HFF-Myc (cell line): ENCODE results near the gene TMED9.

Source experiments
- DNase-seq: peaks from one replicate; pipeline ENCODE4 v3.0.0-alpha.2; 2011; ENCODE audit warnings: low read depth; ENCODE audit errors: extremely low read depth
- H3K4me3 ChIP-seq: replicated peaks from 2 replicates; pipeline ENCODE4 v1.5.1; 2011; ENCODE audit warnings: low read depth, mild to moderate bottlenecking, control low read depth, low read length
- TF ChIP-seq, protein P1 (sequence below): IDR thresholded peaks from 2 replicates; pipeline ENCODE4 v1.5.1; 2012; ENCODE audit warnings: mild to moderate bottlenecking, low read depth, low read length, control low read depth; ENCODE audit errors: missing control alignments

The TMED9 gene

DNA sequence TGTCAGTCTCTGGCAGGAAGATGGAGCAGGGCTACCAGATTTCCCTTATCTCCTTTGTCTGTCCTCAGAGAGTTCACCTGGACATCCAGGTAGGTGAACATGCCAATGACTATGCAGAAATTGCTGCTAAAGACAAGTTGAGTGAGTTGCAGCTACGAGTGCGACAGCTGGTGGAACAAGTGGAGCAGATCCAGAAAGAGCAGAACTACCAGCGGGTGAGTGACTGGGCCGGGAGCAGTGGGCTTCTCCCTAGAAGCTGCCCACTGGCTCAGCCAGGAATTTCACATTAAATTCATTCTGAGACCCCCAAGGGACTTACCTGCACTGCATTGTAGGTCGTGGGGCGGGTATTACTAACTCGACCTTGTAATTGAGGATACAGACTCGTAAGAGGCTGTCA is 2.1 kb downstream of the TMED9 start:
- no peak overlapping the region for H3K4me3 ChIP-seq
- no peak for DNase-seq
- TF ChIP-seq, protein P1, sequence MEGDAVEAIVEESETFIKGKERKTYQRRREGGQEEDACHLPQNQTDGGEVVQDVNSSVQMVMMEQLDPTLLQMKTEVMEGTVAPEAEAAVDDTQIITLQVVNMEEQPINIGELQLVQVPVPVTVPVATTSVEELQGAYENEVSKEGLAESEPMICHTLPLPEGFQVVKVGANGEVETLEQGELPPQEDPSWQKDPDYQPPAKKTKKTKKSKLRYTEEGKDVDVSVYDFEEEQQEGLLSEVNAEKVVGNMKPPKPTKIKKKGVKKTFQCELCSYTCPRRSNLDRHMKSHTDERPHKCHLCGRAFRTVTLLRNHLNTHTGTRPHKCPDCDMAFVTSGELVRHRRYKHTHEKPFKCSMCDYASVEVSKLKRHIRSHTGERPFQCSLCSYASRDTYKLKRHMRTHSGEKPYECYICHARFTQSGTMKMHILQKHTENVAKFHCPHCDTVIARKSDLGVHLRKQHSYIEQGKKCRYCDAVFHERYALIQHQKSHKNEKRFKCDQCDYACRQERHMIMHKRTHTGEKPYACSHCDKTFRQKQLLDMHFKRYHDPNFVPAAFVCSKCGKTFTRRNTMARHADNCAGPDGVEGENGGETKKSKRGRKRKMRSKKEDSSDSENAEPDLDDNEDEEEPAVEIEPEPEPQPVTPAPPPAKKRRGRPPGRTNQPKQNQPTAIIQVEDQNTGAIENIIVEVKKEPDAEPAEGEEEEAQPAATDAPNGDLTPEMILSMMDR = no peak

DNA sequence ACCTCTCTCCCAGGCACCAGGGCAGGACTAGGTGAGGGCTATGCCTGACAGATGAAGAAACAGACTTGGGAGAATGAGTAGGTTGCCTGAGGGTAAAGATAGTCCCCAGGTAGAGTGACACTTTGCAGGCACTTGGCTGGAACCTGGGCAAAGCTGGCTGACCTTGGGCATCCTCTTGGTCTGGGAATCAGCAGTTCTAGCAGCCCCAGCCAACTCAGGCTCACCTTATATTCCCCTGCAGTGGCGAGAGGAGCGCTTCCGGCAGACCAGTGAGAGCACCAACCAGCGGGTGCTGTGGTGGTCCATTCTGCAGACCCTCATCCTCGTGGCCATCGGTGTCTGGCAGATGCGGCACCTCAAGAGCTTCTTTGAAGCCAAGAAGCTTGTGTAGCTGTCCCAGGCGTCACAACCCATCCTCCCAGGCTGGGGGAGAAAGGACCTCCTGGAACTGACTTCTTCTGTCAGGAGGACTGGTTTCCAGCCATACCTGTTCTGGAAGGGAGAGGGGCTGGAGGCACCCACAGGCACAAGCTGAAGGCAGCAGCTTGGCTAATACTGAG is 3.1 kb downstream of the TMED9 start:
- no peak overlapping the region for H3K4me3 ChIP-seq
- TF ChIP-seq, protein P1 = no peak
- no peak for DNase-seq

GRCh38 chr5:177595991-177596774 is 4.2 kb downstream of the TMED9 start:
- no peak overlapping the region for H3K4me3 ChIP-seq
- TF ChIP-seq, protein P1 = no peak
- no peak for DNase-seq

DNA sequence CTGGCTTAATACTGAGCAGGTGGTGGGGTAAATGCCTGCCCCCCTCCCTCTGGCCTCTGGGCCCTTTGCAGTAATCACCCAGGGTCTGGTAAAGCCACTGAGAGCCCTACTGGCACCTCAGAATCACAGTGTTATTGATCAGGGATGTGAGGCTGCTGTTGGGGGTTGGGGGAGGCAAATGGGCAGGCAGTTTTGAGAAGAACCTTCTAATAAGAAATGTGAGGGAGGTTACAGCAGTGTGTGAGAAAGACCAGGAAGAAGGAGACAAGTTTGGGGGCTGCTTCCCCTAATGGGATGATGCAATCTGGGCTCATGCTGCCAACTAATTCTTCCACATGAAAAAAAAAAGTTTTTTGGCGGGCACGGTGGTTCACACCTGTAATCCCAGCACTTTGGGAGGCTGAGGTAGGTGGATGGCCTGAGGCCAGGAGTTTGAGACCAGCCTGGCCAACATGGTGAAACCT is 4.8 kb downstream of the TMED9 start:
- TF ChIP-seq, protein P1 = no peak
- DNase-seq = no peak

DNA sequence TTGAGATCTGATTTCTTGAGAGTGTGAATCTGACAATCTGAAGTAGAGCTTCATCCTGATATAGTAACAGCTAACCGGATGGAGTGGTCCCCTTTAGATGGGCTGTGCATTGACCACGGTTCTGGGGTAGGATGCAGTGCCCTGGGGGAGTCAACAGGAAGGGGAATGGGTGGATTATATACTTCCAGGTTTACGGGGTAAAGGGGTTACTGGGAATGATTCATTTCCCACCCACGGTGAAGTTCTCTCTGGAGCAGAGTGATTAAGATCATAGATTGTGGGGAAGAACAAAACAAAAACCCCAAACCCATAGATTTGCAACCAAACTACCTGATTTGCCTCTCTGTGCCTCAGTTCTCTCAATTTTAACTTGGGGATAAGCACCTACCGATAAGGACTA is 6.5 kb downstream of the TMED9 start:
- H3K4me3 ChIP-seq = no peak overlapping the region
- TF ChIP-seq, protein P1 = no peak
- DNase-seq = no peak

More for the DNA sequence above, 4.8 kb downstream of the TMED9 start:
- H3K4me3 ChIP-seq = no peak overlapping the region

- peak within 1 kb of the TSS; percentile 89 for H3K4me3 ChIP-seq
- DNase-seq = no peak
- TF ChIP-seq, protein P1 = no peak
Observed at GRCh38 chr5:177599731-177600507, 7.9 kb downstream of the TMED9 start, which contains the start of gene B4GALT7. B4GALT7 (plus strand) TSS chr5:177600132; CDS start chr5:177600211, 79 bp downstream.
